COLO829 (cell line): ENCODE data around the gene PLEKHO2.

ENCODE experiments used
- DNase-seq: peaks from one replicate; pipeline ENCODE4 v3.0.0; 2012; ENCODE audit warnings: low spot score

The PLEKHO2 gene

DNA sequence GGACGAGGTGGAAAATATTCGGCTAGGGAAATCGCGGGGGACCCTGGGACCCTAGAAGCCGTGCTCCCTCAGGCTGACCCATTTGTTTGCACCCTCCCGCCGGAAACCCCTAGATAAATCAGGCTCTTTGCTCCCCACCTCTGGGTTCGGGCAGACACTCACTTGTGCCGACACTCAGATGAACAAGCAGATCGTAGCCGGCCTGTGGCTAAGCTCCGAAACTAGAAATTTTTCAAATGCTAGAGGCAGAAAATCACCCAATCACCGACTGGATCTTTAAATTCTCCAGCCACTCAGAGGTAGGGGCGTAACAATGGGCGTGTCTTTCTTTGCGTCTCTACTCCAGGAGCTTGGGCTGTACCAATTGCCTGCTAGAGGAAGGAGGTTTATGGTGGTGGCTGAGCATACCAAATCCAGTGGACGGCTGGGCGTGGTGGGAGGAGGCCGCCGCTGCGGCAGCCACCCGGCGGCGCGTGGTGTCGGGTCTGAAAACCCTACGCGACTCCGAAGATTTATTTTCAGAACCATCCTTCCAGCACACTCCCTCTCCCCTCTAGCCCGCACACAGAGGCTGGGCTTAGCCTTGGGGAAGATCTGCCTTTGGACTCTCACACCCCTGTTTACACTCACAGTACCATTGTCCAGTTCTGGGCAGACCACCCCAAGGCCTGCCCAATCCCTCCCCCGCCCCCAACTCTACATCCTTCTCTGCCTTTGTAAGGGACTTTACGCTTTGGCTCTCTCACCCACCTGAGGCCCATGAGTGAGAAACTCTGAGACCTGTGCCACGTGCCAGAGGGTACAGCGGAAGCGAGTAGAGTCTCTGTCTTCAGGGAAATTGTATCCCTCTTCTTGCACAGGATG lies 16.1 kb upstream of the PLEKHO2 start, which contains the start of gene PIF1:
TSS of gene PIF1 (minus strand) at position 217 of the 864 bp plus-strand sequence. CDS start 1,312 bp downstream, outside the sequence.
- peak; percentile 85 for DNase-seq

DNA sequence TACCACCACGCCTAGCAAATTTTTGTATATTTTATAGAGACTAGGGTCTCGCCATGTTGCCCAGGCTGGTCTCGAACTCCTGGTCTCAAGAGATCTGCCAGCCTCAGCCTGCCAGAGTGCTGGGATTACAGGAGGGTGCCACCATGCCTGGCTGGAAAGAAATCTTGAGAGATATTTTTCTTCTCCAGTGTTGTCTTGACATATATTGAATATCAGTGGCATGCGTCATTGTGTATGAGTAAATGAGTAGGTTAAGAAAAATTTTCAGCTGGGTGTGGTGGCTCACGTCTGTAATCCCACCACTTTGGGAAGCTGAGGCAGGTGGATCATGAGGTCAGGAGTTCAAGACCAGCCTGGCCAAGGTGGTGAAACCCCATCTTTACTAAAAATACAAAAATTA lies 12.7 kb upstream of the PLEKHO2 start:
- DNase-seq = no peak

DNA sequence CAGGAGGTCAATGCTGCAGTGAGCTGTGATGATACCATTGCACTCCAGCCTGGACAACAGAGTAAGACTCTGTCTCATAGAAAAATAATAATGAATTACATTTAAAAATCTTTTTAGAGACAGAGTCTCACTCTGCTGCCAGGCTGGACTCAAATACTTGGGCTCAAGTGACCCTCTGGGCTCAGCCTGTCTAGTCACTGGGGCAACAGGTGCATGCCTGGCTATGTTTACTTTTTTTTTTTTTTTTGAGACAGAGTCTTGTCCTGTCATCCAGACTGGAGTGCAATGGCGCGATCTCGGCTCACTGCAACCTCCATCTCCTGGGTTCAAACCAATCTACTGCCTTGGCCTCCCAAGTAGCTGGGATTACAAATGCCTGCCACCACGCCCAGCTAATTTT lies 8.0 kb upstream of the PLEKHO2 start:
- DNase-seq = no peak

DNA sequence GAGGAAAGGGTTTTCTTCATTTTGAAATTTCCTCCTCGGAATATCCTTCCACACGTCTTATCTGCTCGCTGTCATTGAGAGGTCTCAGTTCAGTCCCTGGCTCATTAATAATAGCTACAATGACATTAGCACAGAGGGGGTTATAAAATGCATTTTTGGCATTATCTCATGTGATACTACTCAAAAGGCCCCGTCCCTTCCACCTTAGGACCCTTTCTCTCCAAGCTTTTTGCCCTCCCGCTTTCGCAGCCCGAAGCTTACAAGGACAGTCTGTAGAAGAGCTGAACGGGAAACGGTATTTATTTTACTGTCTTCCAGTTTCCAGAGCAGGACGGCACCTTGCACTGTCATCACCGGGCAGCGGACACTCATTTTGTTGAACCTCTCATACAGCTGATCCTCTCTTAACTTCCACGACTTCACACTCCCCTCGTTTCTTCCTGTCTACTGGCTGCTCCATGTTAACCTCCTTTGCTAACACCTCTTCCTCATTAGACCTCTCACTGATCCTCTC lies 5.6 kb upstream of the PLEKHO2 start:
- DNase-seq = no peak

DNA sequence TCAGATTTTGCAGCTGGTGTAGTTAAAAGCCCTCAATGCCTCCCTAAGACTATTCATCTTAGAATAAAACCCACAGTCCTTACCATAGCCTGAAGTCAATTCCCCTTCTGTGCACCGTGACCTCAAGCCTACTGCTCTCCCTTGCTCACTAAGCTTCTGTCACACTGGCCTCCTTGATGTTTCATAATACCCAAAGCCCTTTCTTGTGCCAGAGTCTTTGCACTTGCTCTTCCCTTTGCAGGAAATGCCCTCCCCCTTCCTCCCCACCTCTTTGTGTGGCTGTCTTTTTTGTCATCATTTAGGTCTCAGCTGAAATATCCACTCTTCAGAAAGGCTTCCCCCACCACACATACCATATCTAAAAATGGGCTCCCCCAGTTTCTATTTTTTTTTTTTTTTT lies 4.2 kb upstream of the PLEKHO2 start:
- no peak for DNase-seq

DNA sequence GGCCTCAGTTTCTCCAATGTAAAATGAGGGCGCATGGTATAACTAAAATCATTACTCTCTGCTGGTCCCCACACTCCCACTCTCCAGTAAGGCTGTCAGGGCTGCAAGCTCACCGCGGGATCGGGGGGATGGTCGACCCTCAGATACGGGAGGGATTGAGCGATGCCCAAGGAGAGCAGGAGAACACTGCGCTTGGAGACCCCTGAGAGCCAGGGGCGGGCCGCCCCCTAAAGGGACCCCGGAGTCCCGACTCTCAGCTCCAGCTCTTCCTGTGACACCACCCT lies 713 bp upstream of the PLEKHO2 start:
- DNase-seq = no peak

DNA sequence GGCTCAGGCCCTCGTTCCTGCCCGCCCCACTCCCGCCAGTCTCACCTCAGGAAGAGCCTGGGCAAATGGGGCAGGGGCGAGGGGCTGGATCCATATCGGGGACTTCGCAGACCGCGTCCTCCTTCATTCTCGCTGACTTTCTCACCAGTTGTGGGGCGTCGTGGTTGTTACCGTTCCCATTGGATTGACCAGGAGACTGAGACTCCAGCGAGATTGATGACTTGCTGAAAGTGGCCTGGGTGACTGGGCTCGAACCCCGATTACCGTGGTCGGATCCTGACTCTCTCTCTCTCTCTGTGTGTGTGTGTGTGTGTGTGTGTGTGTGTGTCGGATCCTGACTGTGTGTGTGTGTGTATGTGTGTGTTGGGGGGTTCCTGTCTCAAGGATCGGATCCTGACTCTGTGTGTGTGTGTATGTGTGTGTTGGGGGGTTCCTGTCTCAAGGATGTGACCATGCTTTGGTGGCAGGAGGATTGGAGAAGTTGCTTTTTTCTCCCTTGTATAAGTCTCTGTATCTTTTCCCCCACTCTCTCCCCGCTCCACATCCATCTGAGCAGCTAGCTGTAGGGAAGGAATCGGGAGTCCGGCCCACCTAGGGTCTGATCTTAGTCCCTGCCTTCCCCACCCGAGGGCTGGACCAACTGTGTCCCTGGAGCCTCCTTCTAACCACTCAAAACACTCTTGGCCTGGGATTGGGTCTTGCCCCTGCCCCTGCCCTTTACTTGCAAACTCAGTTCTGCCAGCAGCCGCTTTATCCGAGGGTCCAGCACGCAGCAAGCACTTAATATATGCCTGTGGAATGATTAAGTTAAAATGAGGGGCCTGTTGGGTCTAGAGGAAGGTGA lies 603 bp downstream of the PLEKHO2 start:
- DNase-seq = no peak

DNA sequence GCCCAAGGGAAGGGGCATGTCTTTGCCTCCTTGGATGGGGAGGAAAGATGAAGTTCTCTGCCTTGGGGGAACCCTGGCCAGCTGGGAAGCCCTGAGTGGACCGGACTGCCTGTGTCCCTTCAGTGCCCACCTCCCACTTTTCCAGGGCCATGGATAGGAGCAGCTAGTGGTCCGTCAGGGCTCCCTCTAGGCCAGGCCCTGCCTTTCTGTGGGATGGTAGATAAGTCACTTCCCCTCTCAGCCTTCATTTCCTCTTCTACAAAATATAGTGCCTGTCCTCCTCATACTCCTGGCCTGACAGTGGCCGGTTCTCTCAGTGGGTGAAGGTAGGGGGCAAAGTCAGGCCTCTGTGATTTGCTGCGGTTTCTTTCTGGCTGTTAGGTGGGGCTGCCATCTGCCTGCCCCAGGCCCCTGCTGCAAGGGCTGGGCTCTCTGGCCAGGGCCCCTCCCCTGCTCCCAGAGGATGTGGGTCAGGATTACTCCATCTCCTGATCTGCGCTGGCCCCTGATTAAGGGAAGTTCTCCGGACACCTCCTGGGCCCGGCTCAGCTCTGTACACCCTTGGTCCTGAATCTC lies 1.4 kb downstream of the PLEKHO2 start:
- DNase-seq = no peak

DNA sequence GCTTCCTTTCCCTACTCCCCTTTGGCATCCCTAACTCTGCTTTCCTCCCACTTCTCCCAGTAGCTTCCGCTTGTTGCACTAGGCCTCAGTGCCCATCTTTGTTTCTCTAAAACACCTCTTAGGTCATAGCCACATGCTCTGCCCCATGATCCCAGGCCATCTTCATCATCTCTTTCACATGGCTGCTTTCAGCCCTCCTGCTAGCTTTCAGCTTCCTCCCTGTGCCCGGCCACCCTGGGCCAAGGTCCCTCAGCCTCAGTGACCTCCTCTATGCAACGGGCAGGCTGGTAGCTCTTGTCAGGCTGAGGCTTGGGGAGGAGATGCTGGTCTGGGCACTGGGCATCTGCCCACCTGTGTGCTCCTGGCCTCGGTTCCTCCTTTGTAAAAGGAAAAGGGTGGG lies 2.3 kb downstream of the PLEKHO2 start:
- no peak for DNase-seq

DNA sequence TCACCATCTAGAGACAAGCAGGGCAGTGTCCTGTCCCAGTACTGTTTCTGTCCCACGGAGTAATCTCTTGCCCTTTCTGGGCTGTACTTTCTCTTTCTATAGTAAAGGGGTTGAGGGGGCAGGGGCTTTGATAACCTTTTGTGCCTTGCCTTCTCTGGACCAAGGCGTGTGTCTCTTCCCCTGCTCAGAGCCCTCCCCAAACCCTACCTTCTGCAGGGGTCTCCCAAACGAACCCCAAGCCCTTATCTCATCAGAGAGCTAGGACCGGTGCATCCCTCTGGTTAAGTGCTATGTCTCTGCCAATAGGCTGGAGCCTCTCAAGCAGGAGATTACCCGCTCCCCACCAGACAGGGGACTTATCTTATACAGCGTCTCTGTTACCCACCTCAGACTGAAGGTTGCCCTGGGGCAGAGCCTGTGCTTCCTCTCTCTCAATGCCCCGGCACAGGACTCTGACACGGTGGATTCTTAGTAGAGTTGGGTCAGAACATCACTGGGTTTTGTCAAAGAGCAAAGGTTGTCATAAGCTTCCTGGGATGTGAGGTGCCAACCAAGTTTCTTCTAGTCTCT lies 2.9 kb downstream of the PLEKHO2 start:
- no peak for DNase-seq

DNA sequence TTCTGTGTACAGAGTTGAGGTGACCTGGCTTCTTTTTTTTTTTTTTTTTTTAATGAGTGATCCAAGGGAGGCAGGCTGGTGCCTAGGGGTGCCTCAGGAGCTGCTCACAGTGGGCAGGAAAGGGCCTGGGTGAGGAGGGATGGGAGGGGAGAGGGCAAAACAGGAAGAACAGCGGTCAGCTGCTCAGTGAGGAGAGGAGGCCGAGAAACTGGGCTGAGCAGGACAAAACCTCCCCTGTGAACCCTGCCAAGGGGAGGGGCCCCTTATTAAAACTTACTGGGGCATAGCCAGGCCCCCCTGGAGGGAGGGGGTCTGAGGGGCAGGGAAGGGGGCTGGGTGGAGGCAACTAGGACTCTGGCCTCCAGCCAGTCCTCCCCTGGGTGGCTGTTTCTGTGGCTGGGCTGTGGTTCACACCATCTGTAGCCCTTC lies 3.5 kb downstream of the PLEKHO2 start:
- no peak for DNase-seq

DNA sequence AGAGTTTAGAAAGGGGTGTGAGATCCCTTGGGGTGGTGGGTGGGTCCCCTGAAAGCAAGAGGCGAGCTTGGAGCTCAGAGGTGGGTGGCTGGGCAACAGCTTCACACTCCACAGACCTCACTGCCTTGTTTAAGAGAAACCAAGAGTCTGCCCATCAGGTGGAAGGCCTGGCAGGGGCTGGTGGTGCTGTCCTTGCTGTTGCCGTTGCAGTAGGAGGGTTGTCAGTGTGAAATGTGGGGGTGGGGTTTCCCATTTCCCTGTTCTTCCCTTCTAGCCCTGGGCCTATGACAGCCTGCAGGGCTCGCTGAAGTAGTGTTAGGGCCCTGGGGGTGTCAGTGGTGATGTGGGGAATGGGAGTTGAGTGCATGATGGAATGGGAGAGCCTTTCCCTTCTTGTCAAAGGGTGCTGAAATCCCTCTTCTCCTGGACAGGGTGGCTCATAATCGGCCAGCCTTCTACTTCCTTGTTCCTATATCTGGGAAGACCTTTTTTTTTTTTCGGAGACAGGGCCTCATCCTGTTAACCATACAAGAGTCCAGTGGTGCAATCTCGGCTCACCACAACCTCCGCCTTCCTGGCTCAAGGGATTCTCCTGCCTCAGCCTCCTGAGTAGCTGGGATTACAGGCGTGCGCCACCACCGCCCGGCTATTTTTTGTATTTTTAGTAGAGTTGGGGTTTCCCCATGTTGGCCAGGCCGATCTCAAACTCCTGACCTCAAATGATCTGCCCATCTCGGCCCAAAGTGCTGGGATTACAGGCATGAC lies 4.3 kb downstream of the PLEKHO2 start:
- no peak for DNase-seq

DNA sequence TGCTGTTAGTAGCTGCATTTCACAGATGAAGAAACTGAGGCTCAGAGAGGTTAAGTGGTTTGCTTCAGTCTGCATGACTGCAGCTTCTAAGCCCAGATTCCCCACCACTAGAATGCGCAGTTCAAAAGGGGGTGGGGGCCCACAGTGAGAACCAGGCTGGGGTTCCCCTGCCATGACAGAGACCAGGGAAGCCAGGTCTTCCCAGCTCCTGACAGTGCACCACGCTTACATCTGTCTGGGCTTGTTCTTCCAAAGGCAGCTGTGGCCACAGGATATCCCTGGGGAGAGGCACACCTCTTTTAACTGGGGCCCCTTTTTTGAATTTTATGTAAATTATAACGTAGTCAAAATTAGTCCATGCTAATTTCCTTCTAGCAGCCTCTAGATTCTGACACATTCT lies 5.3 kb downstream of the PLEKHO2 start:
- DNase-seq = no peak

DNA sequence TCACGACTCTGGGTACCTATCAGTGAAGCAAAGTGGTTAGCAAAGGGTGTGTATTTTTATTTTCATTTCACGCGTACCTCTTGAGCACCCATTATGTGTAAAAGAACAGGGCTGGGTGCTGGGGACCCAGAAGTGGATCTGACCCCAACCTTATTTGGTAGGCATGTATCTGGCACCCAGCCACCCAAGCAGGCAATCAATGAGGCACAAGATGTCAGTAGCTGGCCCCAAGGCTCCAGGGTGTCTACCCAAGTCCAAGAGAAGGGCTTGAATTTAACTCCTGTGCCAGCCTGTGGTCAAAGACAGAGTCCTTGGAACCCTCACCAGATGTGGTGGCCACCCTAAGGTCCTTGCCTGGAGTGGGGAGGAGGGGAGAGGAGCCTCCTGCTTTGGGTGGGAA lies 5.7 kb downstream of the PLEKHO2 start:
- DNase-seq = no peak

DNA sequence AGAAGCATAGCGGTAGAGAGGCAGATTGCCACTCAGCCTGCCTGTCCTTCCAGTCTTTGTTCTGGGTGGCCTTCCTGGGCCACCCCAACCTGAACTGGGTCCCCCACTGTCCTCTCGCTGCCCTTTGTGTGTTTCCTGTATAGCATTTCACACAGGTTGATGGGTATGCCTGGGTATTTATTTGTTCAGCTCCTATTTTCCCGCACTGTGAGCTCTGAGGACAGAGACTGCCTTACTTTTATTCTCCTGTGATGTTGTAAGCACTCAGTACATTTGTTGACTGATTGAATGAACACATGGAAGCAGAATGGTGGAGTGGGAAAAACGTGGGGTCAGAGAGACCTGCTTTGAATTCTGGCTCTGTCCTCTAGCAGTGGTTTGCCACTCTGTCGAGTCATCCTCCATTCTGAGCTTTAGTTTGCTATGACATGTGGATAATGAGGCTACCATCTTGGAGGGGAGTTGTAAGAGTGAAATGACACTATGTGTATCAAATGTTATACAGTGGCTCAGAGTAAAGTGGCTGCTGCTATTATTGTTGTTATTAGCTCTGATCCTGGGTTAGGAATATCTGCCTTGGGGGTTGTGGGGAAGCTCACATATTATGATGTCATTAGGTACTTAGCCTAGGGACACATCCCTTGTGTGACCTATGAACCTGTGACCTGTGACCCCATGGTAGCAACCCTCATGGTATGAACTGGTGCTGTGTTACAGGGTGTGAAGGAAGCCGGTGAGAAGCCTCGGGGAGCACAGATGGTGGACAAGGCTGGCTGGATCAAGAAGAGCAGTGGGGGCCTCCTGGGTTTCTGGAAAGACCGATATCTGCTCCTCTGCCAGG lies 6.4 kb downstream of the PLEKHO2 start:
- DNase-seq = no peak

DNA sequence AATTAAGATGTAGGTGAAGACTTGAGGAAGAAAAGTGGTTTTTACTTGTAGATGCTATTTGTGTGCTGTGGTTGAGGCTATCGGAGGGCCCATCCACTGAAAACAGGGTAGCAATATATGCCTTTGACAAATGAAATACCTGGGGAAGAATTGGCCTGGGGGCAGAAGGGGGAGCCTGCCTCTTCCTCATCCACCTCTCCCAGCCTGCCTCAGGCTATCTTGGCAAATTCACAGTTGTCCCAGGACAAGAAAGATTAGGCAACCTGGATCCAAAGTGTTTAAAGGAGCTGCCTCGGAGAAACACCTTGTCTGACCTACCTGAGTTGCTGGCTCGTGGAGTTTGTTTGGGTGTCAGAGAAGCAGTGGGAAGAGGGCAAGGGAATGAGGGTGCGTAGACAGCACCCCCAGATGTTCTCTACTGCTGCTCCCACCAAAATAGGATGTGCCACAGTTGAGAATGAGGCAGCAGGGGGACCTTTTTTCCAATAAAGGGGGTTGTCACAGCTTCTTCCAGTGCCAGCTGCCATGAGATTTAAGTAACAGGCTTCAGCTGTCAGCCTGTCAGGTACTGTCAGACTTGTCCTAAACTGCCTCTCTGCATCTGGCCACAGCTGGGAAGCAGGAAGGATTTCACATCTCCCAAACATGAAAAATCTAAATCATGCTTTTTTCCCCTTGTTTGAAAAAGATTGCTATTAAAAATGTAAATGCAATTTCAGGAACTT lies 9.2 kb downstream of the PLEKHO2 start:
- no peak for DNase-seq

DNA sequence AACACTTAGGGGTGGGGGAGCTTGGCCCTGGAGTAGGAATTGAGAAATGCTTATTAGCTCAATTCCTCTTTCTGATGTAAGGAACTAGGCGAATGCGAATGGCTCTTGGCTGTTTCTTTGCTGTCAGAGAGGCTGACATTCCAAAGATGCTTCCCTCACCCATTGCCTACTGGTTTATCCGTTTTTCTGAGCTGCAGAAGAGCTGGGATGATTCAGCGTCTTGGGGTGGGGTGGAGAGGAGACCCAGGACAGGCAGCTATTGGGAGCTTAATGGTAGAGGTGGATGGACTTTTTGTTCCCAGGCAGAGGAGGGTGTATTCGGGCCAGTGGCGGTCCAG lies 9.8 kb downstream of the PLEKHO2 start:
- no peak for DNase-seq

DNA sequence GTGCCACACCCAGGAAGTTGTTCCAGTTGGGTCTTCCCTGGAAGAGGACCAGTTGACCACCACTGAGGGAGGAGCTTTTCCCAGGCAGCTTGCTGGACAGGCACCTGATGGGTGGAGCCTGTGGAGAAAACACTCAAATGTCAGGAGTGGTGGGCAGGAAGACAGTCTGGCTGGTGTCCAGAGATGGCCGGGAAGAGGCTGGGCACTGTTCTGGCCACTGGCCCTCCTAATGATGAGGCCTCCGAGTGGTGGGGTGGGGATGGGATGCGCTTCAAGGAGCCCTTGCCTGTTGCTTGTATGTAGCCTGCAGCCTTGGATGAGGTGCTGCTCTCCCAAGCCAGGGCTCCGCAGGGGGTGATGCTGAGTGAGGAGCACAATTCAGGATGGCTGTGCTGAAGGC lies 12.3 kb downstream of the PLEKHO2 start:
- no peak for DNase-seq

DNA sequence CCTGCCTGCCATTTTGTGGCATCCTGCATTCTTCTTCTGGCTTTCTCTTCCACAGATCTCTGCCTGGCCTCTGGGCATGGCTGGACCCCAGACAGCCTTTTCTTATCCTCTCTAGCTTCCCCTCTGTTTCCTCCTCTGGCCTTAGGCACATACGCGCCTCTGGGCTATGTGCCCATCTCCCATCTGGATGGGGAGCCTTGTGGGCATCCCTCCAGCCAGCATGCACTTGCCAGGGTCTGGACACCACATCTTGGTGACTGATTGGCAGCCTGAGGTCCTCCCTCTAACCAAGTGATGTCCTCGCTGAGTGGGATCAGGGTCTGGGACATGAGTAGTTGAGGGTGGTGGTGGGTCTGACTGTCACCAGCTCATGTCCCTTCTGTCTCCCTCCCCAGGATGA lies 12.8 kb downstream of the PLEKHO2 start:
- no peak for DNase-seq
